GM12878 (cell line): ENCODE results near the gene ST7. TPM values are rescaled to one million over a fixed set of nuclear protein-coding genes. Genes with fewer than 3 reads are reported as not detected.

ENCODE experiments used
- EGR1 ChIP-seq, 2 experiments: IDR thresholded peaks; 1 replicate in 1 of 2; 2 replicates in 1 of 2; pipeline ENCODE4 v1.6.1; 2011 to 2012; ENCODE audit warnings: low read depth in 2 of 2, low read length in 2 of 2, borderline replicate concordance in 1 of 2, mild to moderate bottlenecking in 1 of 2, moderate library complexity in 1 of 2
- ESRRA ChIP-seq: IDR thresholded peaks from 2 replicates; pipeline ENCODE4 v1.6.1; 2012; ENCODE audit warnings: mild to moderate bottlenecking, low read length, improper control_type of control experiment
- MEF2A ChIP-seq: IDR thresholded peaks from 2 replicates; pipeline ENCODE4 v1.6.1; 2011; ENCODE audit warnings: low read depth, mild to moderate bottlenecking, low read length, moderate library complexity; ENCODE audit not compliant: insufficient read depth
- MTA2 ChIP-seq: fragments of 450-650 bp; IDR thresholded peaks from 2 replicates; pipeline ENCODE4 v1.6.1; 2016; ENCODE audit warnings: low read depth, mild to moderate bottlenecking, moderate library complexity
- NR2F1 ChIP-seq: fragments of 450-650 bp; conservative IDR thresholded peaks from 2 replicates; pipeline ENCODE4 v1.6.1; 2017; ENCODE audit warnings: mild to moderate bottlenecking
- RBBP5 ChIP-seq: fragments of 200-600 bp; sonication (generic); conservative IDR thresholded peaks from 2 replicates; pipeline ENCODE4 v1.6.1; 2016
- RELA ChIP-seq: fragments of 450-650 bp; IDR thresholded peaks from 2 replicates; pipeline ENCODE4 v1.8.0; 2014; ENCODE audit warnings: borderline replicate concordance; ENCODE audit not compliant: partially characterized antibody
- RUNX3 ChIP-seq: IDR thresholded peaks from 2 replicates; pipeline ENCODE4 v1.6.1; 2012; ENCODE audit warnings: low read length, inconsistent platforms
- SRF ChIP-seq, 2 experiments: IDR thresholded peaks; 2 replicates each; pipeline ENCODE4 v1.6.1; 2011; ENCODE audit warnings: low read depth in 2 of 2, low read length in 2 of 2, mild to moderate bottlenecking in 1 of 2, moderate library complexity in 1 of 2
- TAF1 ChIP-seq: IDR thresholded peaks from 2 replicates; pipeline ENCODE4 v1.6.1; 2011; ENCODE audit warnings: mild to moderate bottlenecking, low read depth, low read length, borderline replicate concordance
- polyA plus RNA-seq, 11 experiments: library from polyadenylated mRNA; depleted of rRNA in 4 of 11; unstranded in 6 of 11; stranded (reverse) in 5 of 11; fragments of >200 nt; fragmentation: Nextera tagmentation in 4 of 11; fragmentation: Illumina TruSeq in 1 of 11; extraction: Ambion mirVana in 4 of 11; extraction: Trizol in 1 of 11; gene quantifications; 1 replicate in 1 of 11; 2 replicates in 10 of 11; pipeline versions ENCODE4 v1.2.1 to v1.2.3, GENCODE V29; 2011 to 2016; ENCODE audit warnings: inconsistent platforms in 2 of 11, missing spikeins in 2 of 11, low read depth in 1 of 11
- total RNA-seq, 4 experiments: library from RNA; depleted of rRNA in 3 of 4; stranded (reverse); fragments of >200 nt in 3 of 4; fragmentation: Illumina TruSeq in 1 of 4; extraction: Trizol in 1 of 4; gene quantifications; 2 replicates each; pipeline versions ENCODE4 v1.2.1 to v1.2.3, GENCODE V29; 2013 to 2021
- TF ChIP-seq, protein P1 (sequence below): fragments of 150-350 bp; IDR thresholded peaks from 2 replicates; pipeline ENCODE4 v1.6.1; 2014; ENCODE audit warnings: mild to moderate bottlenecking, low read depth, low read length
- TF ChIP-seq, protein P2 (sequence below): fragments of 450-650 bp; IDR thresholded peaks from 2 replicates; pipeline ENCODE4 v1.6.1; 2014; ENCODE audit warnings: mild to moderate bottlenecking

Gene ST7
- total and polyA plus RNA-seq, 10 of the 15 experiments (the other 5 are each of a cell fraction or from before 2014, with no cell fraction given) = 27.7 to 76.4 (median 53.6) TPM

DNA sequence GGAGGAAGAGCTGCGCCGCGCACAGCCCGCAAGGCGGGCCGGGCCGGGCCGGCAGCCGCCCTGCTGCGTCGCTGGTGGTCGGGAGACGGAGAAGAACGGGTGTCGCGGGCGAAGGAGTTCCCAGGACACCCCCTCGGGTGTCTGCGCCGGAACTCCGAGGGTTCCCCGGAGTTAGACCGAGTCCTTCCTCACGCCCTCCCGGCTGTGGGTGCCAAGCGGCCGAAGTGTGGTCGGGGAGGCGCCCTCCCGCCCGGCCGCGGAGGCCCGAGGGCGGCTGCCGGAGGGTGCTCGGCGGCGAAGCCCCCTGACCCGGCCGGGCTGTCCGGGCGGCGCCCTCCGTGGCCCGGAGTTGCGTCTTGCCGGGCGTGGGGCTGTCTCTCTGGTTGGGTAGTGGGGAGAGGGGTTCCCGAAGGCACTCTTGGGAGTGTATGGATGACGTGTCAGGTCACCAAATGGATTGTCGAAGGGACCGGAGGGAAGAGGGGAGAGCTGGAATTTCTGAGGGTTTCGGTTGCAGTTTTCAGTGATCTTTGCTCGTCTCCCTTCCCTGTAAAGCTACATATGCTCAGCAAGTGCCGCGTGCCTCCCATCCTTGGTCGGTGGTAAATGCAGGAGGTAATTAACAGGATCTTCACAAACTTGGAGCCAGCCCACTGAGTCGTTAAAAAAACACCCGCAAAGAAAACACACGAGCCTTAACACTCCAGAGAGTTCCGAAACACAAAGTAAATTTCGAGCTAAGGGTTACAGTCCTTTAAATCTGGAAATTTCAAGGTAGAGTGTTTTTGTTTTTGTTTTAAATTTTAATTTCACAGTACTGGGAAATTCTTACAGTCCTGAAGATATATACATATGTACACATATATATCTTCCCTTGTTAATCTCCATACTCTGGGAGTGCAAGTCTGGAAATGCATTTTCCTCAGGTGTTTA is 871 bp downstream of the ST7 start (continued):
- TF ChIP-seq, protein P1, sequence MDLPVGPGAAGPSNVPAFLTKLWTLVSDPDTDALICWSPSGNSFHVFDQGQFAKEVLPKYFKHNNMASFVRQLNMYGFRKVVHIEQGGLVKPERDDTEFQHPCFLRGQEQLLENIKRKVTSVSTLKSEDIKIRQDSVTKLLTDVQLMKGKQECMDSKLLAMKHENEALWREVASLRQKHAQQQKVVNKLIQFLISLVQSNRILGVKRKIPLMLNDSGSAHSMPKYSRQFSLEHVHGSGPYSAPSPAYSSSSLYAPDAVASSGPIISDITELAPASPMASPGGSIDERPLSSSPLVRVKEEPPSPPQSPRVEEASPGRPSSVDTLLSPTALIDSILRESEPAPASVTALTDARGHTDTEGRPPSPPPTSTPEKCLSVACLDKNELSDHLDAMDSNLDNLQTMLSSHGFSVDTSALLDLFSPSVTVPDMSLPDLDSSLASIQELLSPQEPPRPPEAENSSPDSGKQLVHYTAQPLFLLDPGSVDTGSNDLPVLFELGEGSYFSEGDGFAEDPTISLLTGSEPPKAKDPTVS = no peak
- TF ChIP-seq ESRRA (no peak), TAF1 (0 out of 2 replicates have a peak, but pooled peaks have one; percentile 42), SRF (IDR thresholded peaks at IDR 0.05; ENCODE audit: low read depth in 2 of 2, low read length in 2 of 2) (peak in 1 of 2 experiments; percentile 79; a peak in 2 of 4 replicates), EGR1 (IDR thresholded peaks at IDR 0.05; ENCODE audit: borderline replicate concordance in 1 of 2, low read depth in 2 of 2, low read length in 2 of 2) (no peak), RUNX3 (0 out of 2 replicates have a peak, but pooled peaks have one; percentile 14), MTA2 (no peak), NR2F1 (peak; percentile 48), RELA (no peak), MEF2A (no peak), RBBP5 (no peak)
- TF ChIP-seq, protein P2, sequence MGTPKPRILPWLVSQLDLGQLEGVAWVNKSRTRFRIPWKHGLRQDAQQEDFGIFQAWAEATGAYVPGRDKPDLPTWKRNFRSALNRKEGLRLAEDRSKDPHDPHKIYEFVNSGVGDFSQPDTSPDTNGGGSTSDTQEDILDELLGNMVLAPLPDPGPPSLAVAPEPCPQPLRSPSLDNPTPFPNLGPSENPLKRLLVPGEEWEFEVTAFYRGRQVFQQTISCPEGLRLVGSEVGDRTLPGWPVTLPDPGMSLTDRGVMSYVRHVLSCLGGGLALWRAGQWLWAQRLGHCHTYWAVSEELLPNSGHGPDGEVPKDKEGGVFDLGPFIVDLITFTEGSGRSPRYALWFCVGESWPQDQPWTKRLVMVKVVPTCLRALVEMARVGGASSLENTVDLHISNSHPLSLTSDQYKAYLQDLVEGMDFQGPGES = no peak
